Neural crest cell (in vitro differentiated cells): ENCODE results near the gene PI4KA. TPM values are rescaled to one million over a fixed set of nuclear protein-coding genes. Genes with fewer than 3 reads are reported as not detected.
"Not testable (repeated sequence)": the region's sequence is repeated elsewhere in the genome, so short reads cannot be mapped to it uniquely, and the experiment has no call there.

Experiments used
- DNase-seq: peaks from one replicate; pipeline ENCODE4 v3.0.0; 2021; ENCODE audit warnings: low read depth, mixed read lengths, low spot score
- H3K27ac Mint-ChIP-seq: one replicate; pipeline ENCODE4 v1.8.0; 2021; ENCODE audit warnings: mild to moderate bottlenecking, mixed read lengths; ENCODE audit not compliant: unreplicated experiment
- H3K27me3 Mint-ChIP-seq: 2 replicates; pipeline ENCODE4 v1.8.0; 2021; ENCODE audit warnings: low read depth, mild to moderate bottlenecking, mixed read lengths
- H3K36me3 Mint-ChIP-seq: 2 replicates; pipeline ENCODE4 v1.8.0; 2021; ENCODE audit warnings: low read depth, mild to moderate bottlenecking, mixed read lengths
- H3K4me1 Mint-ChIP-seq: 2 replicates; pipeline ENCODE4 v1.8.0; 2021; ENCODE audit warnings: mixed read lengths
- H3K4me3 Mint-ChIP-seq: one replicate; pipeline ENCODE4 v1.8.0; 2021; ENCODE audit warnings: mild to moderate bottlenecking, mixed read lengths
- H3K9me3 Mint-ChIP-seq: 2 replicates; pipeline ENCODE4 v1.8.0; 2021; ENCODE audit warnings: mixed read lengths
- CTCF ChIP-seq: fragments of 200-600 bp; sonication (generic); conservative IDR thresholded peaks from 2 replicates; pipeline ENCODE4 v1.5.0; 2021; ENCODE audit warnings: antibody characterized with exemption, mild to moderate bottlenecking
- total RNA-seq: library from RNA; stranded (reverse); gene quantifications from 2 replicates; pipeline ENCODE4 v1.2.1, GENCODE V29; 2021

PI4KA gene
- total RNA-seq, 1 donor from 2014 or later = 85.8 TPM

GRCh38 chr22:20904008-20904979 is 45.7 kb upstream of the PI4KA start:
- peaks cover 3% of the 10 kb centered on the region for H3K27me3 Mint-ChIP-seq
- no peak for DNase-seq
- no peak for TF ChIP-seq CTCF
- no peaks in the 10 kb centered on the region for H3K36me3 Mint-ChIP-seq
- H3K27ac Mint-ChIP-seq = no peak overlapping the region
- no peak overlapping the region for H3K4me3 Mint-ChIP-seq
- H3K9me3 Mint-ChIP-seq = no peaks in the 10 kb centered on the region
- no peaks in the 10 kb centered on the region for H3K4me1 Mint-ChIP-seq

GRCh38 chr22:20903093-20903492 is 44.5 kb upstream of the PI4KA start:
- TF ChIP-seq CTCF = no peak
- DNase-seq = no peak
- Mint-ChIP-seq H3K27me3 (peaks cover 3% of the 10 kb centered on the region), H3K27ac (no peak overlapping the region), H3K4me3 (no peak overlapping the region), H3K36me3 (no peaks in the 10 kb centered on the region), H3K9me3 (no peaks in the 10 kb centered on the region), H3K4me1 (no peaks in the 10 kb centered on the region)

GRCh38 chr22:20901093-20902033 is 42.8 kb upstream of the PI4KA start:
- H3K36me3 Mint-ChIP-seq, H3K27me3 Mint-ChIP-seq, H3K27ac Mint-ChIP-seq, H3K9me3 Mint-ChIP-seq, H3K4me1 Mint-ChIP-seq, H3K4me3 Mint-ChIP-seq, DNase-seq: not testable (repeated sequence)

GRCh38 chr22:20899827-20900423 is 41.3 kb upstream of the PI4KA start:
- TF ChIP-seq CTCF = no peak
- H3K27me3 Mint-ChIP-seq = no peaks in the 10 kb centered on the region
- no peak overlapping the region for H3K4me3 Mint-ChIP-seq
- no peak overlapping the region for H3K27ac Mint-ChIP-seq
- no peaks in the 10 kb centered on the region for H3K4me1 Mint-ChIP-seq
- H3K9me3 Mint-ChIP-seq = no peaks in the 10 kb centered on the region
- H3K36me3 Mint-ChIP-seq = no peaks in the 10 kb centered on the region
- no peak for DNase-seq

- H3K27me3 Mint-ChIP-seq, H3K4me1 Mint-ChIP-seq, H3K4me3 Mint-ChIP-seq, H3K9me3 Mint-ChIP-seq, H3K27ac Mint-ChIP-seq, DNase-seq, H3K36me3 Mint-ChIP-seq: not testable (repeated sequence)
Observed at GRCh38 chr22:20897737-20898136, 39.1 kb upstream of the PI4KA start.

GRCh38 chr22:20890975-20891374 is 32.4 kb upstream of the PI4KA start:
- DNase-seq = no peak
- Mint-ChIP-seq H3K4me3 (no peak overlapping the region), H3K27me3 (no peaks in the 10 kb centered on the region), H3K9me3 (no peaks in the 10 kb centered on the region), H3K27ac (no peak overlapping the region), H3K4me1 (no peaks in the 10 kb centered on the region), H3K36me3 (peaks cover 5% of the 10 kb centered on the region)
- no peak for TF ChIP-seq CTCF
